ENCODE results near the gene SPATS2. TPM values are rescaled to one million over a fixed set of nuclear protein-coding genes. Genes with fewer than 3 reads are reported as not detected.

The SPATS2 gene
- total RNA-seq, 2 donors from 2014 or later = 11.5 to 31.4 TPM

GRCh38 chr12:49552014-49552413, 184.8 kb downstream of the SPATS2 start:
- H3K27ac ChIP-seq = no peak overlapping the region
- H3K9me3 ChIP-seq = no peaks in the 10 kb centered on the region
- no peak overlapping the region for H3K4me3 ChIP-seq
- no peaks in the 10 kb centered on the region for H3K27me3 ChIP-seq (replicated peaks; ENCODE audit: insufficient read depth)
- H3K36me3 ChIP-seq = peaks cover 5% of the 10 kb centered on the region
- ATAC-seq (ENCODE audit: insufficient number of reproducible peaks, low FRiP score, low read depth) (peak; percentile 51), DNase-seq (ENCODE audit: low spot score) (no peak)
- no peak for TF ChIP-seq CTCF (IDR thresholded peaks at IDR 0.05)
- H3K4me1 ChIP-seq (ENCODE audit: control insufficient read depth in 1 of 2, low read depth in 2 of 2) = peaks cover 3 to 14% of the 10 kb centered on the region in 2 donors

- Histone ChIP-seq H3K27me3 (replicated peaks; ENCODE audit: insufficient read depth) (no peaks in the 10 kb centered on the region), H3K36me3 (peaks cover 9% of the 10 kb centered on the region), H3K9me3 (no peaks in the 10 kb centered on the region), H3K4me1 (ENCODE audit: control insufficient read depth in 1 of 2, low read depth in 2 of 2) (peaks cover 3 to 14% of the 10 kb centered on the region in 2 donors), H3K27ac (no peak overlapping the region), H3K4me3 (no peak overlapping the region)
- TF ChIP-seq CTCF (IDR thresholded peaks at IDR 0.05) = no peak
- no peak for ATAC-seq (ENCODE audit: insufficient number of reproducible peaks, low FRiP score, low read depth)
- no peak for DNase-seq (ENCODE audit: low spot score)
Observed at GRCh38 chr12:49552425-49552824, 185.2 kb downstream of the SPATS2 start.

- Histone ChIP-seq H3K9me3 (no peaks in the 10 kb centered on the region), H3K27ac (no peak overlapping the region), H3K36me3 (peaks cover 13% of the 10 kb centered on the region), H3K4me1 (ENCODE audit: control insufficient read depth in 1 of 2, low read depth in 2 of 2) (peaks cover 3 to 14% of the 10 kb centered on the region in 2 donors), H3K4me3 (no peak overlapping the region), H3K27me3 (replicated peaks; ENCODE audit: insufficient read depth) (no peaks in the 10 kb centered on the region)
- no peak for TF ChIP-seq CTCF (IDR thresholded peaks at IDR 0.05)
- DNase-seq (ENCODE audit: low spot score) = no peak
- no peak for ATAC-seq (ENCODE audit: insufficient number of reproducible peaks, low FRiP score, low read depth)
Observed at GRCh38 chr12:49552899-49553298, 185.6 kb downstream of the SPATS2 start.

GRCh38 chr12:49553512-49554088, 186.3 kb downstream of the SPATS2 start:
- no peaks in the 10 kb centered on the region for H3K9me3 ChIP-seq
- no peaks in the 10 kb centered on the region for H3K27me3 ChIP-seq (replicated peaks; ENCODE audit: insufficient read depth)
- peaks cover 18% of the 10 kb centered on the region for H3K36me3 ChIP-seq
- no peak for DNase-seq (ENCODE audit: low spot score)
- no peak for ATAC-seq (ENCODE audit: insufficient number of reproducible peaks, low FRiP score, low read depth)
- TF ChIP-seq CTCF (IDR thresholded peaks at IDR 0.05) = no peak
- no peak overlapping the region for H3K27ac ChIP-seq
- no peak overlapping the region for H3K4me3 ChIP-seq
- peaks cover 2 to 11% of the 10 kb centered on the region in 2 donors for H3K4me1 ChIP-seq (ENCODE audit: control insufficient read depth in 1 of 2, low read depth in 2 of 2)

GRCh38 chr12:49554266-49554665, 187.0 kb downstream of the SPATS2 start:
- H3K4me3 ChIP-seq = no peak overlapping the region
- no peak for DNase-seq (ENCODE audit: low spot score)
- ATAC-seq (ENCODE audit: insufficient number of reproducible peaks, low FRiP score, low read depth) = no peak
- peaks cover 0 to 4% of the 10 kb centered on the region in 2 donors for H3K4me1 ChIP-seq (ENCODE audit: control insufficient read depth in 1 of 2, low read depth in 2 of 2)
- no peak for TF ChIP-seq CTCF (IDR thresholded peaks at IDR 0.05)
- no peaks in the 10 kb centered on the region for H3K9me3 ChIP-seq
- H3K36me3 ChIP-seq = peaks cover 25% of the 10 kb centered on the region
- no peaks in the 10 kb centered on the region for H3K27me3 ChIP-seq (replicated peaks; ENCODE audit: insufficient read depth)
- H3K27ac ChIP-seq = no peak overlapping the region
